Right lobe of liver (tissue), 6 donors: Measurements from ENCODE around the gene GSTA4. TPM values are rescaled to one million over a fixed set of nuclear protein-coding genes. Genes with fewer than 3 reads are reported as not detected.
A peak's percentile ranks its signal among the peaks of the same experiment; 100 is the strongest.

Source experiments
- ATAC-seq, 4 donors: fragments of 200-7000 bp; cut with Tn5 transposase; one replicate each; pipeline ENCODE4 v1.9.1; 2020; ENCODE audit warnings: mild to moderate bottlenecking in 4 of 4, moderate library complexity in 4 of 4
- DNase-seq, 3 donors: peaks; one replicate each; pipeline ENCODE4 v3.0.0-alpha.2; 2020
- H3K27ac ChIP-seq, 3 donors: fragments of 200-600 bp; one replicate each; pipeline ENCODE4 v1.8.0; 2022
- H3K27me3 ChIP-seq, 2 donors: fragments of 200-600 bp; one replicate each; pipeline ENCODE4 v1.8.0; 2022
- H3K36me3 ChIP-seq, 4 donors: fragments of 200-600 bp; sonication (generic) in 1 of 4; one replicate each; pipeline versions ENCODE4 v1.5.1 to v1.8.0; 2017 to 2022; ENCODE audit warnings: control low read depth in 1 of 4
- H3K4me1 ChIP-seq, 4 donors: fragments of 200-600 bp; sonication (generic) in 1 of 4; one replicate each; pipeline versions ENCODE4 v1.5.1 to v1.8.0; 2017 to 2022; ENCODE audit warnings: control low read depth in 1 of 4
- H3K4me3 ChIP-seq, 3 donors: fragments of 200-600 bp; one replicate each; pipeline ENCODE4 v1.8.0; 2022
- H3K9me3 ChIP-seq, 4 donors: fragments of 200-600 bp; sonication (generic) in 1 of 4; one replicate each; pipeline versions ENCODE4 v1.5.1 to v1.8.0; 2017 to 2022; ENCODE audit warnings: control low read depth in 1 of 4
- POLR2A ChIP-seq: fragments of 450-650 bp; IDR thresholded peaks from one replicate; pipeline ENCODE4 v1.6.1; 2017; ENCODE audit warnings: antibody characterized with exemption, mild to moderate bottlenecking
- WGBS: methylation state at CpG from one replicate; pipeline ENCODE4 v1.1.6; 2018; ENCODE audit warnings: low coverage, low lambda C conversion rate; ENCODE audit not compliant: insufficient coverage; ENCODE audit errors: missing lambda C conversion rate; 5-methylcytosine and 5-hydroxymethylcytosine counted together
- intact Hi-C, 2 donors: fragments of 100-400 bp; cut with DNase I; formaldehyde crosslinking; loops; one replicate each; pipeline versions ENCODE4 v1.11.2 to v1.14.1; 2022
- total RNA-seq, 6 experiments: library from RNA; depleted of rRNA in 2 of 6; stranded (reverse); fragments of >200 nt in 2 of 6; fragmentation: NEBNext Ultra II Directional in 3 of 6; extraction: Animal tissue kit (Norgen Biotek cat#: 25700) in 3 of 6; gene quantifications; one replicate each; pipeline versions ENCODE4 v1.1.0 to v1.2.4, GENCODE V29; 2016 to 2023
- TF ChIP-seq, protein P1 (sequence below), 4 donors: fragments of 200-600 bp in 3 of 4; fragments of 450-650 bp in 1 of 4; IDR thresholded peaks; one replicate each; pipeline versions ENCODE4 v1.5.1 to v1.8.0; 2016 to 2022; ENCODE audit warnings: antibody characterized with exemption in 4 of 4, mild to moderate bottlenecking in 2 of 4
- donor health status: DM: no; HTN: yes; CAD: no.
- donor health status: DM: no; HTN: no; CAD: no.
- donor health status: DM: no; HTN: no; CAD: no.
- donor health status: DM: no; HTN: yes; CAD: no.
- donor health status: DM: no; HTN: yes; CAD: no.

The GSTA4 gene
- total RNA-seq, 6 experiments from 2014 or later = 4.8 to 23.1 (median 9.2) TPM

- WGBS = 36% methylated on average over 4 of the region's 4 CpGs
- intact Hi-C loops = no loop called here
- Histone ChIP-seq H3K27me3 (no peaks in the 10 kb centered on the region), H3K9me3 (no peaks in the 10 kb centered on the region), H3K27ac (no peak overlapping the region), H3K4me1 (peaks cover 0 to 10% (median 3%) of the 10 kb centered on the region in 4 donors), H3K4me3 (no peak overlapping the region), H3K36me3 (peaks cover 0 to 24% (median 0%) of the 10 kb centered on the region in 4 donors)
- TF ChIP-seq POLR2A = no peak
- TF ChIP-seq, protein P1, sequence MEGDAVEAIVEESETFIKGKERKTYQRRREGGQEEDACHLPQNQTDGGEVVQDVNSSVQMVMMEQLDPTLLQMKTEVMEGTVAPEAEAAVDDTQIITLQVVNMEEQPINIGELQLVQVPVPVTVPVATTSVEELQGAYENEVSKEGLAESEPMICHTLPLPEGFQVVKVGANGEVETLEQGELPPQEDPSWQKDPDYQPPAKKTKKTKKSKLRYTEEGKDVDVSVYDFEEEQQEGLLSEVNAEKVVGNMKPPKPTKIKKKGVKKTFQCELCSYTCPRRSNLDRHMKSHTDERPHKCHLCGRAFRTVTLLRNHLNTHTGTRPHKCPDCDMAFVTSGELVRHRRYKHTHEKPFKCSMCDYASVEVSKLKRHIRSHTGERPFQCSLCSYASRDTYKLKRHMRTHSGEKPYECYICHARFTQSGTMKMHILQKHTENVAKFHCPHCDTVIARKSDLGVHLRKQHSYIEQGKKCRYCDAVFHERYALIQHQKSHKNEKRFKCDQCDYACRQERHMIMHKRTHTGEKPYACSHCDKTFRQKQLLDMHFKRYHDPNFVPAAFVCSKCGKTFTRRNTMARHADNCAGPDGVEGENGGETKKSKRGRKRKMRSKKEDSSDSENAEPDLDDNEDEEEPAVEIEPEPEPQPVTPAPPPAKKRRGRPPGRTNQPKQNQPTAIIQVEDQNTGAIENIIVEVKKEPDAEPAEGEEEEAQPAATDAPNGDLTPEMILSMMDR (IDR thresholded peaks at IDR 0.05) = no peak
- DNase-seq (no peak), ATAC-seq (peak in 2 of 4 donors; percentile 50 to 80)
These were observed 47.0 kb upstream of the GSTA4 start for GRCh38 chr6:53042112-53042511.

DNA sequence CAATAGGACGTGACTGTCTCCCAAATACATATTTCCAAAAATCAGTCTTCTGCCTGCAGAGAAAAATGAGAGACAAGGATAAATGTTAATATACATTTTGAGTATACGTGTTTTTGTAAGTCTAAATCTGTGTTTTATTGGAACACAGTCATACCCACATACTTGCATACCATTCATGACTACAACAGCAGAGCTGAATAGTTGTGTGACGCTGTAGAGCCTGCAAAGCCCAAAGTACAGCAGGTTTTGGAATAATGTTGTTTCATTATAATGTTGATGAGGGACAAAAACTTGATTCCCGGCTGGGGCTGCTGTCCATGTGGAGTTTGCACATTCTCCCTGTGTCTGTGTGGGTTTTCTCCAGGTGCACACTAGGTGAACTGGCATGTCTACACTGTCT lies 46.3 kb upstream of the GSTA4 start:
- Histone ChIP-seq H3K36me3 (peaks cover 0 to 27% (median 0%) of the 10 kb centered on the region in 4 donors), H3K9me3 (no peaks in the 10 kb centered on the region), H3K4me1 (peaks cover 0 to 10% (median 3%) of the 10 kb centered on the region in 4 donors), H3K27ac (no peak overlapping the region), H3K27me3 (no peaks in the 10 kb centered on the region), H3K4me3 (no peak overlapping the region)
- WGBS = 96% methylated on average over 4 of the region's 4 CpGs
- ATAC-seq = no peak
- intact Hi-C loops = no loop called here
- DNase-seq = no peak
- TF ChIP-seq, protein P1 (IDR thresholded peaks at IDR 0.05) = no peak
- TF ChIP-seq POLR2A = no peak

GRCh38 chr6:53038596-53038995 lies 43.5 kb upstream of the GSTA4 start:
- Histone ChIP-seq H3K4me3 (no peak overlapping the region), H3K36me3 (peaks cover 0 to 38% (median 0%) of the 10 kb centered on the region in 4 donors), H3K27me3 (no peaks in the 10 kb centered on the region), H3K27ac (no peak overlapping the region), H3K9me3 (no peaks in the 10 kb centered on the region), H3K4me1 (peaks cover 0 to 10% (median 3%) of the 10 kb centered on the region in 4 donors)
- intact Hi-C loops = no loop called here
- ATAC-seq = no peak
- no peak for TF ChIP-seq POLR2A
- TF ChIP-seq, protein P1 (IDR thresholded peaks at IDR 0.05) = no peak
- no peak for DNase-seq

GRCh38 chr6:53038141-53038540 lies 43.1 kb upstream of the GSTA4 start:
- Histone ChIP-seq H3K9me3 (no peaks in the 10 kb centered on the region), H3K36me3 (peaks cover 0 to 43% (median 0%) of the 10 kb centered on the region in 4 donors), H3K27me3 (no peaks in the 10 kb centered on the region), H3K4me1 (peaks cover 0 to 10% (median 3%) of the 10 kb centered on the region in 4 donors), H3K27ac (no peak overlapping the region), H3K4me3 (no peak overlapping the region)
- intact Hi-C loops = no loop called here
- ATAC-seq (no peak), DNase-seq (no peak)
- 100% methylated on average over 1 of the region's 1 CpG for WGBS
- no peak for TF ChIP-seq POLR2A
- TF ChIP-seq, protein P1 (IDR thresholded peaks at IDR 0.05) = no peak
